DND-41 (cell line): ENCODE data around the gene RCOR1.

Experiments used
- EZH2 ChIP-seq: IDR thresholded peaks from 3 replicates; pipeline ENCODE4 v1.6.1; 2012; ENCODE audit warnings: borderline replicate concordance, low read depth, mild to moderate bottlenecking, moderate library complexity, low read length, inconsistent platforms; ENCODE audit not compliant: severe bottlenecking
- TF ChIP-seq, protein P1 (sequence below): IDR thresholded peaks from 2 replicates; pipeline ENCODE4 v1.5.1; 2012; ENCODE audit warnings: borderline replicate concordance, low read length, moderate library complexity, mild to moderate bottlenecking; ENCODE audit not compliant: poor library complexity, severe bottlenecking; ENCODE audit errors: extremely low read depth

DNA sequence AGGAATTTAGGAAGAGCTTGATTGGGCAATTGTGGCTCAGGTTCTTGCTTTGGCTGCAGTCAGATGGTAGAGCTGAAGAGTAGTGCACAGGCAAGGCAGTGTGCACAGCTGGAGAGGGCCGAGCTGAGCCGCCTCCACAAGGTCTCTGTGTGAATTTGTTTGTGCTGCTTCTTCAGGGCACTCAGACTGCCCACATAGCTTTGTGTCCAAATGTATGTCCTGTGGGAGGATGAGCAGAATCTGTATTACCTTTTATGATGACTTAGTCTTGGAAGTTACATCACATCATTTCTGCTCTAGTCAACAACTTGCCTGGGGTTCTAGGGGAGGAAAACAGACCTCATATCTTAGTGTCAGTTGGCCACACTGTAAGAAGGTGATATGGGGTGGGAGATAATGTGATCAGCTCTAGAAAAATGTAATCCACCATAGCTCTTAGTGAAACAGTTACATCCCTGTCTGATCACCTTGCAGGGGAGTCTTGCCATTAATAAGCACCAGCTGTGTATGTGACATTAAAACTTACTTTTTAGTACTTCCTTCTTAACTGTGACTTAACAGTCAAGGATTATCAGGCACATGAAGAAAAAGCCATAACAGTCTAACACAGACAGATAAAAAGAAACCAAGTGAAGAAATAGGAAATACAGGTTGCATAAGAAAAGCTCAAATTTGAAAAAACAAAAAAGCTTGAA, 53.4 kb downstream of the RCOR1 start:
- no peak for TF ChIP-seq EZH2
- TF ChIP-seq, protein P1, sequence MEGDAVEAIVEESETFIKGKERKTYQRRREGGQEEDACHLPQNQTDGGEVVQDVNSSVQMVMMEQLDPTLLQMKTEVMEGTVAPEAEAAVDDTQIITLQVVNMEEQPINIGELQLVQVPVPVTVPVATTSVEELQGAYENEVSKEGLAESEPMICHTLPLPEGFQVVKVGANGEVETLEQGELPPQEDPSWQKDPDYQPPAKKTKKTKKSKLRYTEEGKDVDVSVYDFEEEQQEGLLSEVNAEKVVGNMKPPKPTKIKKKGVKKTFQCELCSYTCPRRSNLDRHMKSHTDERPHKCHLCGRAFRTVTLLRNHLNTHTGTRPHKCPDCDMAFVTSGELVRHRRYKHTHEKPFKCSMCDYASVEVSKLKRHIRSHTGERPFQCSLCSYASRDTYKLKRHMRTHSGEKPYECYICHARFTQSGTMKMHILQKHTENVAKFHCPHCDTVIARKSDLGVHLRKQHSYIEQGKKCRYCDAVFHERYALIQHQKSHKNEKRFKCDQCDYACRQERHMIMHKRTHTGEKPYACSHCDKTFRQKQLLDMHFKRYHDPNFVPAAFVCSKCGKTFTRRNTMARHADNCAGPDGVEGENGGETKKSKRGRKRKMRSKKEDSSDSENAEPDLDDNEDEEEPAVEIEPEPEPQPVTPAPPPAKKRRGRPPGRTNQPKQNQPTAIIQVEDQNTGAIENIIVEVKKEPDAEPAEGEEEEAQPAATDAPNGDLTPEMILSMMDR, result no peak
